HUES48 (cell line): ENCODE measurements around the gene MRPL50.
"Not testable (repeated sequence)": the region's sequence is repeated elsewhere in the genome, so short reads cannot be mapped to it uniquely, and the experiment has no call there.

ENCODE experiments used
- H3K27ac ChIP-seq: one replicate; pipeline ENCODE4 v1.7.0; 2013; ENCODE audit warnings: low read depth, low read length, inconsistent platforms
- H3K27me3 ChIP-seq: 2 replicates; pipeline ENCODE4 v1.6.1; 2013; ENCODE audit warnings: mild to moderate bottlenecking, low read length; ENCODE audit not compliant: control insufficient read depth, insufficient read depth
- H3K36me3 ChIP-seq: 2 replicates; pipeline ENCODE4 v1.6.1; 2013; ENCODE audit warnings: low read length; ENCODE audit not compliant: control insufficient read depth, insufficient read depth
- H3K4me1 ChIP-seq: 2 replicates; pipeline ENCODE4 v1.6.1; 2013; ENCODE audit warnings: mild to moderate bottlenecking, low read length; ENCODE audit not compliant: control insufficient read depth, insufficient read depth
- H3K4me3 ChIP-seq: 2 replicates; pipeline ENCODE4 v1.5.1; 2013; ENCODE audit warnings: mild to moderate bottlenecking, low read depth, low read length
- H3K9ac ChIP-seq: 2 replicates; pipeline ENCODE4 v1.6.1; 2013; ENCODE audit warnings: mild to moderate bottlenecking, low read depth, low read length, moderate library complexity
- H3K9me3 ChIP-seq: 2 replicates; pipeline ENCODE4 v1.6.1; 2013; ENCODE audit warnings: low read length; ENCODE audit not compliant: control insufficient read depth, insufficient read depth

MRPL50 gene

DNA sequence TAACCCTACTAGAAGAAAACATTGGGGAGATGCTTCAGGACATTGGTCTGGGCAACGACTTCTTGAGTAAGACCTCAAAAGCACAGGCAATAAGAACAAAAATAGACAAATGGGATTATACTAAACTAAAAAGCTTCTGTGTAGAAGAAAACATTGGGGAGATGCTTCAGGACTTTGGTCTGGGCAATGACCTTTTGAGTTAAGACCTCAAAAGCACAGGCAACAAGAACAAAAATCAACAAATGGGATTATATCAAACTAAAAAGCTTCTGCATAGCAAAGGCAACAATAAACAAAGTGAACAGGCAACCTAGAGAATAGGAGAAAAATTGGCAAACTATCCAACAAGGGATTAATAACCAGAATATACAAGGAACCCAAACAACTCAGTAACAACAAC, 3.7 kb downstream of the MRPL50 start:
- H3K9ac ChIP-seq = no peak overlapping the region
- H3K4me1 ChIP-seq = peaks cover 9% of the 10 kb centered on the region; the same call in 1 of the 2 replicates
- H3K9me3 ChIP-seq = 0 out of 2 replicates have a peak, but pooled peaks cover 9% of the 10 kb centered on the region
- no peak overlapping the region for H3K27ac ChIP-seq
- H3K36me3 ChIP-seq = peaks cover 45% of the 10 kb centered on the region
- H3K4me3 ChIP-seq = no peak overlapping the region
- H3K27me3 ChIP-seq = no peaks in the 10 kb centered on the region

DNA sequence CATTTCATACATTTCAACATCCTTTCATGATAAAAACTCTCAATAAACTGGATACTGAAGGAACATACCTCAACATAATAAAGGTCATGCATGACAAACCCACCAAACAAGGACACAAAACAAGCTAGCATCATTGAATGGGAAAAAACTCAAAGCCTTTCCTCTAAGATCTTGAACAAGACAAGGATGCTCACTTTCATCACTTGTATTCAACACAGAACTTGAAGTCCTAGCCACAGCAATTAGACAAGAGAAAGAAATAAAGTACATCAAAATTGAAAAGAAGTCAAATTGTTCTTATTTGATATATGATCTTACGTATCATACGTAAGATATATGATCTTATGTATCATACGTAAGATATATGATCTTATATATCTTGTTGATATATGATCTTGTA, 5.3 kb downstream of the MRPL50 start:
- no peak overlapping the region for H3K4me3 ChIP-seq
- H3K9me3 ChIP-seq = 0 out of 2 replicates have a peak, but pooled peaks cover 9% of the 10 kb centered on the region
- H3K9ac ChIP-seq = no peak overlapping the region
- no peaks in the 10 kb centered on the region for H3K27me3 ChIP-seq
- H3K36me3 ChIP-seq = peaks cover 61% of the 10 kb centered on the region
- H3K4me1 ChIP-seq = peaks cover 4% of the 10 kb centered on the region
- H3K27ac ChIP-seq = no peak overlapping the region

DNA sequence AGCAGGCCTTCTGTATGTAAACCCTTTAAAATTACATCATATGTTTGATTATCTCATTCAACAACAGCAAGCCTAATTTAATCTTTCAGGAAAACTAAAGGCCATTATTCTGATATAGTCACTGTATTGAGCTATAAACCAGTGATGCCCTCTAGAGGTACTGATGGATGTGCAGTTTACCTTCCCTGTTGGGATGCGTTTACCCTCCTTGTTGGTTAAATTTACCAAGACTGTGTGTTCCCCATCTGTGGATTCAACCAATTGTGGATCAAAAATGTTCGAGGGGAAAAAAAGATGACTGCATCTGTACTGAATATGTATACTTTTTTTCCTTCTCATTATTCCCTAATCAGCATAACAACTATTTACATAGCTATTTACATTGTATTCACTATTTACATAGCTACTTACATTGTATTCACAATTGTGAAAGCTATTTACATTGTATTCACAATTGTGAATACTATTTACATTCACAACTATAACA, 9.9 kb downstream of the MRPL50 start:
- Histone ChIP-seq H3K4me3 (no peak overlapping the region; the same call in 1 of the 2 replicates), H3K27me3 (no peaks in the 10 kb centered on the region), H3K27ac (no peak overlapping the region), H3K36me3 (peaks cover 51% of the 10 kb centered on the region), H3K9me3 (peaks cover 14% of the 10 kb centered on the region), H3K4me1 (peaks cover 10% of the 10 kb centered on the region), H3K9ac (no peak overlapping the region)

DNA sequence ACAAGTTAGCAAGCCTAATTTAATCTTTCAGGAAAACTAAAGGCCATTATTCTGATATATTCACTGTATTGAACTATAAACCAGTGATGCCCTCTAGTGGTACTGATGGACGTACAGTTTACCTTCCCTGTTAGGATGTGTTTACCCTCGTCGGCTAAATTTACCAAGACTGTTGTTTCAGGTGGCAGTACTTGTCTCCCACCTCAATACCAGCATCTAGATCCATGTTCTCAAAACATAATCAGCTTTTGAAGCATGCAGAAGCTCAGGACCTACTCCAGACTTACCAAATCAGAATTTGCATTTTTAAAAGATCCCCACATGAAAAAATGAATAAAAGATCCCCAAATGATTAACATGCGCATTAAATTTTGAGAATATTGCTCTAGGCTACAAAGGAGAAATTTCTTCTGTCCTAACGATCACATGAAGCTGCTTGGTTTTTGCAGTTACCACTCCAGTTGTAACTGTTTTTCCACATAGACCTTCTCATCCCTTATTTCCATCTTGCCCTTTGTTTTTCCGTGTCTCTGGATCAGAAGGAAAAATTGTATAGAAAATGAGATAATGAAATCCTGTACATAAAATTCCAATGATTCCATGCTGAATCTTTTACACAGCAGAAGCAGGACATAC, 10.4 kb downstream of the MRPL50 start:
- H3K27ac ChIP-seq = peak overlapping the region; percentile 53
- no peak overlapping the region for H3K9ac ChIP-seq
- no peaks in the 10 kb centered on the region for H3K27me3 ChIP-seq
- H3K36me3 ChIP-seq = peaks cover 51% of the 10 kb centered on the region
- peaks cover 10% of the 10 kb centered on the region for H3K9me3 ChIP-seq
- peaks cover 15% of the 10 kb centered on the region for H3K4me1 ChIP-seq
- no peak overlapping the region for H3K4me3 ChIP-seq

DNA sequence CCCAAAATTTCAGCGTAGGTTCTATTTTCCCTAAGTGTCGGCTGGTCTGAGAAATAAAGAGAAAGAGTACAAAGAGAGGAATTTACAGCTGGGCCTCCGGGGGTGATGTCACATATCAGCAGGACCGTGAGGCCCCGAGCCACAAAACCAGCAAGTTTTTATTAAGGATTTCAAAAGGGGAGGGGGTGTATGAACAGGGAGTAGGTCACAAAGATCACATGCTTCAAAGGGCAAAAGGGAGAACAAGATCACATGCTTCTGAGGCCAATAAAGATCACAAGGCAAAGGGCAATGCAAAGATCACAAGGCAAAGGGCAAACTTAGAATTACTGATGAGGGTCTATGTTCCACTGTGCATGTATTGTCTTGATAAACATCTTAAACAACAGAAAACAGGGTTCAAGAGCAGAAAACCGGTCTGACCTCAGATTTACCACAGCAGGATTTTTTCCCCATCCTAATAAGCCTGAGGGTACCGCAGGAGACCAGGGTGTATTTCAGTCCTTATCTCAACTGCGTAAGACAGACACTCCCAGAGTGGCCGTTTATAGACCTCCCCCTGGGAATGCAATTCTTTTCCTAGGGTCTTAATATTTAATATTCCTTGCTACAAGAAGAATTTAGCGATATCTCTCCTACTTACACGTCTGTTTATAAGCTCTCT, 13.4 kb downstream of the MRPL50 start, which contains the start of gene BAAT:
Gene BAAT, minus strand, starts transcription at position 134 of the 664 bp plus-strand sequence. CDS start 13,602 bp downstream, outside the sequence.
- Histone ChIP-seq H3K4me3 (0 out of 2 replicates have a peak within 1 kb of the TSS, but pooled peaks have one; percentile 16), H3K36me3 (peaks cover 39% of the 10 kb centered on the region), H3K4me1 (peaks cover 15% of the 10 kb centered on the region)
- H3K9me3 ChIP-seq, H3K27ac ChIP-seq, H3K27me3 ChIP-seq, H3K9ac ChIP-seq: not testable (repeated sequence)

DNA sequence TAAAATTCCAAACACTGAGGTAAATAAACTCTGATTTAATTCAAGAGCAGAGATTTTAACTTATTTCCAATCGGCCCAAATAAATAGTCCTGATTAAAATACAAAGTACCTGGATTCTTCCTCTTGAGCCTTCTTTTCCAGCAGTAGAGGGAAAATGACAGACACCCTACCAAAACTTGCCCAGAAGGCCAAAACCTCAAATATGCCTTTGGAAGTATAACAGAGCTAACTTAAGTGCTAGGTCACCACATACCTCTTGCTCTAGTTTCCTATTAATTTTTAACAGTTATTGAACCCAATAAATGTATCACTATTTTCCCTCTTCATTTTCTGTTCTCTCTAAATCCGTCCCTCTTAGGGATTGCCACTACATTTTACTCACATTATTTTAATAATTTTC, 15.1 kb downstream of the MRPL50 start:
- no peak overlapping the region for H3K9ac ChIP-seq
- H3K4me3 ChIP-seq = no peak overlapping the region
- no peaks in the 10 kb centered on the region for H3K27me3 ChIP-seq

DNA sequence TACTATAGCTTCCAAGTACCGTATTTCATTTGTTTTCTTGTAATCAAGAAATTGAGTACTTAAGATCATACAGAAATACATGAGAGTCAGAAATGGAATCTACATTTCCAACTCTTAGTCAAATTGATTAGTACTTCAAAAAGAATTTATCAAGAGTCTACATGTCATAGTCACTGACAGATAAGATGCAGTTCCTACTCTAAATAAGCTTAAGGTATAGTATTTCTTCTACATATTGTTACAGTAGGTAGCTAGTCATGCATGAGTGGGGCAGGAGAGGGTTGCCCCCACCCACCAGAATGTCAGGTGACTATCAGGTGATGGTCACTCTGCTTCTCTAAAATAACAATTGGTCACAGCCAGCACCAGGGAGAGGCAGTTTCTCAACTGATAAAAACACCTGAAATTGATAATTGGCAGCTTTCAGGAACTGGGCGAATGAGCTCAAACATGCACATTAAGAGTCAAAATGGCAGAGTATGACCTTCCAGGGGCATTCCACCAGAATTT, 16.5 kb downstream of the MRPL50 start:
- peaks cover 15% of the 10 kb centered on the region for H3K4me1 ChIP-seq
- H3K36me3 ChIP-seq = 0 out of 2 replicates have a peak, but pooled peaks cover 9% of the 10 kb centered on the region
- H3K27ac ChIP-seq = no peak overlapping the region
- H3K27me3 ChIP-seq = no peaks in the 10 kb centered on the region
- H3K9me3 ChIP-seq = peaks cover 10% of the 10 kb centered on the region
- H3K9ac ChIP-seq = no peak overlapping the region
- no peak overlapping the region for H3K4me3 ChIP-seq

More for the DNA sequence above, 15.1 kb downstream of the MRPL50 start:
- Histone ChIP-seq H3K4me1 (peaks cover 15% of the 10 kb centered on the region), H3K27ac (no peak overlapping the region), H3K9me3 (peaks cover 10% of the 10 kb centered on the region), H3K36me3 (peaks cover 23% of the 10 kb centered on the region)

DNA sequence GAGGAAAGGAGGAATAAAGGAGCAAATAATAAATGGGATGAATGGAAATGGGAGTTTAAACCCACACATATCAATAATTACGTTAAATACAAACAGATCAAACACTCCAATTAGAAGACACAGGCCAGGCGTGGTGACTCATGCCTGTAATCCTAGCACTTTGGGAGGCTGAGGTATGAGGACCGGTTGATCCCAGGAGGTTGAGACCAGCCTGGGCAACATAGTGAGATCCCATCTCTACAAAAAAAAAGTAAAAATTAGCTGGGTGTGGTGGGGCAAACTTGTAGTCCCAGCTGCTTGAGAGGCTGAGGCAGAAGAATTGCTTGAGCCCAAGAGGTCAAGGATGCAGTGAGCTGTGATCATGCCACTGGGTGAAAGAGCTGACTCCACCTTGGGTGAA, 17.3 kb downstream of the MRPL50 start:
- H3K27ac ChIP-seq = no peak overlapping the region
- H3K9me3 ChIP-seq = peaks cover 8% of the 10 kb centered on the region
- H3K36me3 ChIP-seq = 0 out of 2 replicates have a peak, but pooled peaks cover 1% of the 10 kb centered on the region
- no peak overlapping the region for H3K9ac ChIP-seq
- peaks cover 15% of the 10 kb centered on the region for H3K4me1 ChIP-seq
- H3K4me3 ChIP-seq = no peak overlapping the region
- no peaks in the 10 kb centered on the region for H3K27me3 ChIP-seq

DNA sequence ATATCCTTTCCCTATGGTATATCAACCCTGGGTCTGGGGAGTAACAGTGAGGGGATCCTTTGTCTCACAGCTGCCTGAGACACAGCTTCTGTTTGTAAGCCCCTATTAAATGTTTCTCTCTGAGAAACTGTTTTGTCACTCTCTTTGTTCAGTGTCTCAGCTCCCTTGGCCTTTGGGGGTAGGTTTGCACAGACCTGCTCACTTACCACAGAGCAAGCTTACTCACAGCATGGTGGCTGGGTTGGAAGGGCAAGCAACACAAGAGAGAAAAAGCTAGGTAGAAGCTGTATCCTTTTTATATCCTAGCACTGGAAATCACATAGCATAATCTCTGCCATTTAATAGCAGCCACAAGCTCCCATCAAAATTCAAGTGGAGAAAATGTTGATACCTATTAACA, 18.1 kb downstream of the MRPL50 start:
- Histone ChIP-seq H3K9me3 (peaks cover 4% of the 10 kb centered on the region), H3K27ac (no peak overlapping the region), H3K4me1 (peaks cover 15% of the 10 kb centered on the region), H3K27me3 (no peaks in the 10 kb centered on the region), H3K4me3 (no peak overlapping the region), H3K9ac (no peak overlapping the region), H3K36me3 (no peaks in the 10 kb centered on the region)

DNA sequence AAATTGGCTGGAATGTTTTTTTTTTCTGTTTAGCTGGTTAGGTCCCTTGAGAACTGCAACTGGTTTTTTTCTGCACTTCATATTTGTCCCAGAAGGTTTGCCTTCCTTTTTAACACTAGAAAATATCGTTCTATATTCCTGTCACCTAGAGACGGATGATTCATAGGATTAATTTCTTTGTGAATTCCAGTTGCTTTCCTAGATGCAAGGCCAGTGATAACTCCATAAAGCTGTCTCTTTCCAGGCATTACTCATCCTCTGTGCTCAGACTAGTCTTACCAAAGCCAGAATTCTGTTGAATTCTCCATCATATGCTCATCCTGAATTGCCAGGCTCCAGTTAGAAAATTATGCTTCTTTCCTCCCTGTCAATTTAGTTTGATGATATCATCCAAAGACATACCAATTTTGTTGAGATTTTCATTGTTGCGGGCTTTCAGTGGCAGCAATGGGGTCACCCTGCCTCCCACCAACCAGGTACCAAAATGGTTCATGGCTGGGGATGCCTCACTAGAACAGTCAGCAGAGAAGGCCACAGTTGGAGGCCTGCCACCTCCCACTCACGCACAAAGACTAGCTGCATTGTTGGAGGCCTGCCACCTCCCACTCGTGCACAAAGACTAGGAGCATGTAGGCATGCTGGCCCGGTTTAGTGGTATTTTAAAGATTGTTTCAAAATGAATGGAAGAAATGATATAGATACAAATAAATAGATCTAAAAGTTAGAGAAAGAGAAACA, 22.1 kb downstream of the MRPL50 start:
- Histone ChIP-seq H3K27me3 (no peaks in the 10 kb centered on the region), H3K9ac (no peak overlapping the region), H3K4me1 (peaks cover 7% of the 10 kb centered on the region; the same call in 1 of the 2 replicates), H3K4me3 (no peak overlapping the region), H3K27ac (no peak overlapping the region), H3K9me3 (no peaks in the 10 kb centered on the region), H3K36me3 (no peaks in the 10 kb centered on the region)
